ENCODE results near the gene CA6. TPM values are rescaled to one million over a fixed set of nuclear protein-coding genes. Genes with fewer than 3 reads are reported as not detected.
A peak's percentile ranks its signal among the peaks of the same experiment; 100 is the strongest.
"Not testable (repeated sequence)": the region's sequence is repeated elsewhere in the genome, so short reads cannot be mapped to it uniquely, and the experiment has no call there.

CA6 gene
- total RNA-seq, 1 experiment from 2014 or later = 0.26 TPM

GRCh38 chr1:8956461-8957349 is 11.0 kb downstream of the CA6 start:
- in situ Hi-C loops (cut with HindIII; ENCODE audit: low pct_unique_long_range_greater_than_20kb, low sequenced_read_pairs) = no loop called here
- DNase-seq (ENCODE audit: low read depth, low spot score) = no peak

- in situ Hi-C loops (cut with HindIII; ENCODE audit: low pct_unique_long_range_greater_than_20kb, low sequenced_read_pairs) = no loop called here
- peak; percentile 76 for DNase-seq (ENCODE audit: low read depth, low spot score)
These were observed 17.3 kb downstream of the CA6 start for GRCh38 chr1:8962812-8963530.

GRCh38 chr1:8963963-8964362 is 18.3 kb downstream of the CA6 start:
- in situ Hi-C loops (cut with HindIII; ENCODE audit: low pct_unique_long_range_greater_than_20kb, low sequenced_read_pairs) = no loop called here

GRCh38 chr1:8965121-8965820 is 19.6 kb downstream of the CA6 start:
- in situ Hi-C loops (cut with HindIII; ENCODE audit: low pct_unique_long_range_greater_than_20kb, low sequenced_read_pairs) = no loop called here

More at GRCh38 chr1:8963963-8964362, 18.3 kb downstream of the CA6 start:
- DNase-seq (ENCODE audit: low read depth, low spot score) = no peak

GRCh38 chr1:8966606-8967005 is 20.9 kb downstream of the CA6 start:
- in situ Hi-C loops (cut with HindIII; ENCODE audit: low pct_unique_long_range_greater_than_20kb, low sequenced_read_pairs) = no loop called here
- no peak for DNase-seq (ENCODE audit: low read depth, low spot score)

More at GRCh38 chr1:8965121-8965820, 19.6 kb downstream of the CA6 start:
- no peak for DNase-seq (ENCODE audit: low read depth, low spot score)

GRCh38 chr1:8968902-8969301 is 23.2 kb downstream of the CA6 start:
- in situ Hi-C loops (cut with HindIII; ENCODE audit: low pct_unique_long_range_greater_than_20kb, low sequenced_read_pairs) = not testable (repeated sequence)

GRCh38 chr1:8969937-8970336 is 24.3 kb downstream of the CA6 start:
- in situ Hi-C loops (cut with HindIII; ENCODE audit: low pct_unique_long_range_greater_than_20kb, low sequenced_read_pairs) = no loop called here
- no peak for DNase-seq (ENCODE audit: low read depth, low spot score)

More at GRCh38 chr1:8968902-8969301, 23.2 kb downstream of the CA6 start:
- not testable (repeated sequence) for DNase-seq (ENCODE audit: low read depth, low spot score)

- in situ Hi-C loops (cut with HindIII; ENCODE audit: low pct_unique_long_range_greater_than_20kb, low sequenced_read_pairs) = no loop called here
- DNase-seq (ENCODE audit: low read depth, low spot score) = no peak
These were observed 25.2 kb downstream of the CA6 start for GRCh38 chr1:8970870-8971337.

GRCh38 chr1:8974551-8974950 is 28.9 kb downstream of the CA6 start:
- in situ Hi-C loops (cut with HindIII; ENCODE audit: low pct_unique_long_range_greater_than_20kb, low sequenced_read_pairs) = no loop called here

GRCh38 chr1:8976338-8976737 is 30.7 kb downstream of the CA6 start:
- DNase-seq (ENCODE audit: low read depth, low spot score) = no peak
- in situ Hi-C loops (cut with HindIII; ENCODE audit: low pct_unique_long_range_greater_than_20kb, low sequenced_read_pairs) = no loop called here

More at GRCh38 chr1:8974551-8974950, 28.9 kb downstream of the CA6 start:
- no peak for DNase-seq (ENCODE audit: low read depth, low spot score)

- in situ Hi-C loops (cut with HindIII; ENCODE audit: low pct_unique_long_range_greater_than_20kb, low sequenced_read_pairs) = no loop called here
- no peak for DNase-seq (ENCODE audit: low read depth, low spot score)
These were observed 31.3 kb downstream of the CA6 start for GRCh38 chr1:8976896-8977450.

GRCh38 chr1:8980656-8981055 is 35.0 kb downstream of the CA6 start:
- in situ Hi-C loops (cut with HindIII; ENCODE audit: low pct_unique_long_range_greater_than_20kb, low sequenced_read_pairs) = no loop called here
- no peak for DNase-seq (ENCODE audit: low read depth, low spot score)

GRCh38 chr1:8981169-8981568 is 35.5 kb downstream of the CA6 start:
- in situ Hi-C loops (cut with HindIII; ENCODE audit: low pct_unique_long_range_greater_than_20kb, low sequenced_read_pairs) = no loop called here
- DNase-seq (ENCODE audit: low read depth, low spot score) = no peak

GRCh38 chr1:8984203-8984602 is 38.5 kb downstream of the CA6 start:
- DNase-seq (ENCODE audit: low read depth, low spot score) = no peak
- in situ Hi-C loops (cut with HindIII; ENCODE audit: low pct_unique_long_range_greater_than_20kb, low sequenced_read_pairs) = no loop called here

GRCh38 chr1:8984990-8985389 is 39.3 kb downstream of the CA6 start:
- in situ Hi-C loops (cut with HindIII; ENCODE audit: low pct_unique_long_range_greater_than_20kb, low sequenced_read_pairs) = no loop called here
- no peak for DNase-seq (ENCODE audit: low read depth, low spot score)

- in situ Hi-C loops (cut with HindIII; ENCODE audit: low pct_unique_long_range_greater_than_20kb, low sequenced_read_pairs) = no loop called here
- DNase-seq (ENCODE audit: low read depth, low spot score) = no peak
These were observed 40.5 kb downstream of the CA6 start for GRCh38 chr1:8985915-8986813.

GRCh38 chr1:8986814-8987190 is 41.1 kb downstream of the CA6 start:
- in situ Hi-C loops (cut with HindIII; ENCODE audit: low pct_unique_long_range_greater_than_20kb, low sequenced_read_pairs) = no loop called here
- DNase-seq (ENCODE audit: low read depth, low spot score) = no peak

Data from SK-MEL-5 (cell line).